ENCODE measurements around the gene IGDCC3. TPM values are rescaled to one million over a fixed set of nuclear protein-coding genes. Genes with fewer than 3 reads are reported as not detected.

The IGDCC3 gene
- total and polyA plus RNA-seq, 2 of the 8 experiments (the other 6 are each of a cell fraction or from before 2014, with no cell fraction given), result 26.8 to 45.7 TPM

DNA sequence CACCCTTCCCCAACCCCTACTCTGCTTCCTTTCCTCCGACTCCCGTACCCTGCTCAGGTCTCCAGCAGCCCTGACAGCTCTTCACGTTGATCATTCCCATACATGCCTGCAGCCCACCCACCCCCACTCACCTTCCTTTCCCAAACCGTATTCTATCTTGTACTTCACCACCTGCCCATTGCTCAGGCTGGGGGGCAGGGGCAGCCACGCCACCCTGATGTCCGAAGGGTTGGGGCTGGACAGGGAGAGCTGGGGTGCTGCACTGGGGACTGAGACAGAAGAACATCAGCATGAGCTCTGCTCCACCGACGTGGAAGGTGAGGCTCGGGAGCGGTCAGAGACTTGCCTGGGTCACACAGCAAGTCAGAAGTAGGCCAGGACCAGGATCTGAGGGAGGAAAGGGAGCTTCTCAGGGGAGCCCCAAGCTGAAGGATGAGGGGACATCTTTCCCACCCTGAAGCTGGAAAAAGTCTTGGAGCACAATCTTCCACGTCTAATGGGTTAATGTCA lies 16.5 kb upstream of the IGDCC3 start:
- Histone ChIP-seq H2BK120ac (replicated peaks; ENCODE audit: low read depth, low read length) (no peak overlapping the region), H2BK5ac (ENCODE audit: low read depth, low read length) (no peak overlapping the region), H2AK5ac (ENCODE audit: low read depth, low read length) (no peak overlapping the region), H3K56ac (replicated peaks; ENCODE audit: insufficient read length, low read depth, low read length) (no peak overlapping the region), H3K4me1 (replicated peaks in 1 of 4; ENCODE audit: control insufficient read depth in 3 of 4, insufficient read depth in 4 of 4, low read length in 3 of 4) (peaks cover 0 to 12% (median 4%) of the 10 kb centered on the region in 4 experiments; a peak in 6 of 7 replicates), H4K91ac (replicated peaks; ENCODE audit: insufficient read length, low read length) (no peak overlapping the region), H2BK12ac (ENCODE audit: low read depth, low read length) (no peak overlapping the region), H3K79me2 (ENCODE audit: control insufficient read depth in 1 of 2, insufficient read depth in 2 of 2, low read length in 2 of 2) (no peaks in the 10 kb centered on the region), H2AFZ (ENCODE audit: low read length) (no peak overlapping the region), H2BK15ac (ENCODE audit: low read length) (no peak overlapping the region), H3K79me1 (ENCODE audit: low read depth, low read length) (no peaks in the 10 kb centered on the region), H3K27ac (ENCODE audit: low read depth, low read length) (no peak overlapping the region), H3K4me2 (ENCODE audit: insufficient read depth in 1 of 2, low read depth in 2 of 2, low read length in 2 of 2) (no peak overlapping the region), H3K9me3 (ENCODE audit: insufficient read depth in 2 of 2, low read depth in 1 of 2, low read length in 1 of 2) (no peaks in the 10 kb centered on the region), H3K9ac (replicated peaks in 1 of 4; ENCODE audit: extremely low read depth in 1 of 4, low read depth in 3 of 4, low read length in 3 of 4) (no peak overlapping the region), H3K27me3 (replicated peaks in 1 of 4; ENCODE audit: control insufficient read depth in 3 of 4, extremely low read depth in 1 of 4, insufficient read depth in 3 of 4, low read length in 3 of 4) (peaks cover 14 to 39% (median 35%) of the 10 kb centered on the region in 4 experiments), H3K23me2 (ENCODE audit: low read depth, low read length) (peaks cover 14% of the 10 kb centered on the region; the same call in 1 of the 2 replicates), H3K18ac (ENCODE audit: extremely low read depth, low read length) (no peak overlapping the region), H3K4me3 (ENCODE audit: extremely low read depth in 1 of 4, insufficient read depth in 2 of 4, low read depth in 3 of 4, low read length in 4 of 4) (no peak overlapping the region), H4K8ac (ENCODE audit: extremely low read depth, insufficient read depth, low read length) (no peak overlapping the region), H4K5ac (ENCODE audit: insufficient read length, low read depth, low read length) (no peak overlapping the region), H3K14ac (ENCODE audit: insufficient read length) (no peak overlapping the region), H3K36me3 (ENCODE audit: control insufficient read depth in 2 of 4, insufficient read depth in 4 of 4, low read length in 3 of 4) (no peaks in the 10 kb centered on the region; a peak in 2 of 8 replicates), H3K4ac (replicated peaks; ENCODE audit: insufficient read length, low read depth, low read length) (no peak overlapping the region), H2BK20ac (ENCODE audit: low read length) (no peak overlapping the region), H3K23ac (ENCODE audit: insufficient read length) (no peak overlapping the region), H4K20me1 (replicated peaks in 1 of 2; ENCODE audit: control insufficient read depth in 1 of 2, insufficient read depth in 2 of 2, low read length in 2 of 2) (peaks cover 0 to 5% of the 10 kb centered on the region in 2 experiments)
- FAIRE-seq (no peak), DNase-seq (ENCODE audit: low read depth in 1 of 2, low spot score in 2 of 2) (no peak)
- POLR2A ChIA-PET (ENCODE audit: partially characterized antibody), result interaction anchor here (0.5 to 2.2 kb wide), 10 partner anchors 8 to 123 kb away, joined by 3 to 9 read pairs (median 4); partner anchors contain the start of genes PARP16 and RNU5B-1
- CTCF ChIA-PET (ENCODE audit: partially characterized antibody), result interaction anchor here (0.9 to 18.3 kb wide), 9 partner anchors 9 to 123 kb away, joined by 3 to 547 read pairs (median 4); no protein-coding TSS in a partner anchor
- 89% methylated on average over 11 of the region's 11 CpGs; no CpG with 5 or more reads in 1 of the 2 experiments for WGBS, 2 experiments (ENCODE audit: extremely low coverage in 1 of 2, insufficient coverage in 1 of 2, insufficient read length in 1 of 2, insufficient replicate concordance in 2 of 2, low coverage in 1 of 2, low lambda C conversion rate in 2 of 2, missing lambda C conversion rate in 1 of 2)
- TF ChIP-seq, protein P1, sequence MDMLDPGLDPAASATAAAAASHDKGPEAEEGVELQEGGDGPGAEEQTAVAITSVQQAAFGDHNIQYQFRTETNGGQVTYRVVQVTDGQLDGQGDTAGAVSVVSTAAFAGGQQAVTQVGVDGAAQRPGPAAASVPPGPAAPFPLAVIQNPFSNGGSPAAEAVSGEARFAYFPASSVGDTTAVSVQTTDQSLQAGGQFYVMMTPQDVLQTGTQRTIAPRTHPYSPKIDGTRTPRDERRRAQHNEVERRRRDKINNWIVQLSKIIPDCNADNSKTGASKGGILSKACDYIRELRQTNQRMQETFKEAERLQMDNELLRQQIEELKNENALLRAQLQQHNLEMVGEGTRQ (IDR thresholded peaks at IDR 0.05; ENCODE audit: low read length), result no peak
- TF ChIP-seq SP2 (IDR thresholded peaks at IDR 0.05; ENCODE audit: low read length) (no peak), JUN (IDR thresholded peaks at IDR 0.05; ENCODE audit: low read depth, low read length) (no peak)

Data from H1 (cell line).